ENCODE results near the gene B4GALT4. TPM values are rescaled to one million over a fixed set of nuclear protein-coding genes. Genes with fewer than 3 reads are reported as not detected.

B4GALT4 gene
- total RNA-seq, 1 donor from 2014 or later: 12.7 TPM

- H3K9me3 ChIP-seq (replicated peaks): no peaks in the 10 kb centered on the region
- intact Hi-C loops (cut with micrococcal nuclease): no loop called here
- no peaks in the 10 kb centered on the region for H3K27me3 ChIP-seq (ENCODE audit: low read depth)
- peaks cover 28% of the 10 kb centered on the region for H3K4me1 ChIP-seq
- no peak for TF ChIP-seq CTCF (IDR thresholded peaks at IDR 0.05; ENCODE audit: borderline replicate concordance)
- no peak overlapping the region for H3K4me3 ChIP-seq
- no peak overlapping the region for H3K27ac ChIP-seq (replicated peaks)
- DNase-seq: no peak
- H3K36me3 ChIP-seq: peaks cover 38% of the 10 kb centered on the region
Measured at GRCh38 chr3:119235151-119235550, 5.5 kb downstream of the B4GALT4 start.

- H3K36me3 ChIP-seq: peaks cover 44% of the 10 kb centered on the region
- H3K4me3 ChIP-seq: no peak overlapping the region
- no peak overlapping the region for H3K27ac ChIP-seq (replicated peaks)
Measured at GRCh38 chr3:119234610-119235009, 6.1 kb downstream of the B4GALT4 start.

GRCh38 chr3:119230745-119231144, 9.9 kb downstream of the B4GALT4 start:
- no peak for DNase-seq
- no peak overlapping the region for H3K27ac ChIP-seq (replicated peaks)
- peaks cover 4% of the 10 kb centered on the region for H3K4me1 ChIP-seq
- intact Hi-C loops (cut with micrococcal nuclease): no loop called here
- no peaks in the 10 kb centered on the region for H3K27me3 ChIP-seq (ENCODE audit: low read depth)
- no peak for TF ChIP-seq CTCF (IDR thresholded peaks at IDR 0.05; ENCODE audit: borderline replicate concordance)
- H3K9me3 ChIP-seq (replicated peaks): no peaks in the 10 kb centered on the region
- peaks cover 67% of the 10 kb centered on the region for H3K36me3 ChIP-seq
- H3K4me3 ChIP-seq: no peak overlapping the region

More at GRCh38 chr3:119234610-119235009, 6.1 kb downstream of the B4GALT4 start:
- Histone ChIP-seq H3K27me3 (ENCODE audit: low read depth) (no peaks in the 10 kb centered on the region), H3K9me3 (replicated peaks) (no peaks in the 10 kb centered on the region), H3K4me1 (peaks cover 22% of the 10 kb centered on the region)
- TF ChIP-seq CTCF (IDR thresholded peaks at IDR 0.05; ENCODE audit: borderline replicate concordance): no peak
- DNase-seq: no peak
- intact Hi-C loops (cut with micrococcal nuclease): no loop called here

- Histone ChIP-seq H3K27me3 (ENCODE audit: low read depth) (no peaks in the 10 kb centered on the region), H3K27ac (replicated peaks) (no peak overlapping the region), H3K9me3 (replicated peaks) (no peaks in the 10 kb centered on the region), H3K4me1 (peaks cover 4% of the 10 kb centered on the region), H3K4me3 (no peak overlapping the region), H3K36me3 (peaks cover 71% of the 10 kb centered on the region)
- intact Hi-C loops (cut with micrococcal nuclease): no loop called here
- no peak for DNase-seq
- TF ChIP-seq CTCF (IDR thresholded peaks at IDR 0.05; ENCODE audit: borderline replicate concordance): no peak
Measured at GRCh38 chr3:119230071-119230470, 10.6 kb downstream of the B4GALT4 start.

GRCh38 chr3:119229190-119229589, 11.5 kb downstream of the B4GALT4 start:
- Histone ChIP-seq H3K36me3 (peaks cover 78% of the 10 kb centered on the region), H3K4me3 (no peak overlapping the region), H3K27ac (replicated peaks) (no peak overlapping the region), H3K27me3 (ENCODE audit: low read depth) (no peaks in the 10 kb centered on the region), H3K9me3 (replicated peaks) (no peaks in the 10 kb centered on the region), H3K4me1 (no peaks in the 10 kb centered on the region)
- no peak for TF ChIP-seq CTCF (IDR thresholded peaks at IDR 0.05; ENCODE audit: borderline replicate concordance)
- intact Hi-C loops (cut with micrococcal nuclease): no loop called here
- DNase-seq: no peak
